ENCODE measurements around the gene CIROP. TPM values are rescaled to one million over a fixed set of nuclear protein-coding genes. Genes with fewer than 3 reads are reported as not detected.

CIROP gene, protein sequence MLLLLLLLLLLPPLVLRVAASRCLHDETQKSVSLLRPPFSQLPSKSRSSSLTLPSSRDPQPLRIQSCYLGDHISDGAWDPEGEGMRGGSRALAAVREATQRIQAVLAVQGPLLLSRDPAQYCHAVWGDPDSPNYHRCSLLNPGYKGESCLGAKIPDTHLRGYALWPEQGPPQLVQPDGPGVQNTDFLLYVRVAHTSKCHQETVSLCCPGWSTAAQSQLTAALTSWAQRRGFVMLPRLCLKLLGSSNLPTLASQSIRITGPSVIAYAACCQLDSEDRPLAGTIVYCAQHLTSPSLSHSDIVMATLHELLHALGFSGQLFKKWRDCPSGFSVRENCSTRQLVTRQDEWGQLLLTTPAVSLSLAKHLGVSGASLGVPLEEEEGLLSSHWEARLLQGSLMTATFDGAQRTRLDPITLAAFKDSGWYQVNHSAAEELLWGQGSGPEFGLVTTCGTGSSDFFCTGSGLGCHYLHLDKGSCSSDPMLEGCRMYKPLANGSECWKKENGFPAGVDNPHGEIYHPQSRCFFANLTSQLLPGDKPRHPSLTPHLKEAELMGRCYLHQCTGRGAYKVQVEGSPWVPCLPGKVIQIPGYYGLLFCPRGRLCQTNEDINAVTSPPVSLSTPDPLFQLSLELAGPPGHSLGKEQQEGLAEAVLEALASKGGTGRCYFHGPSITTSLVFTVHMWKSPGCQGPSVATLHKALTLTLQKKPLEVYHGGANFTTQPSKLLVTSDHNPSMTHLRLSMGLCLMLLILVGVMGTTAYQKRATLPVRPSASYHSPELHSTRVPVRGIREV
- total RNA-seq: not detected in 2 replicates

DNA sequence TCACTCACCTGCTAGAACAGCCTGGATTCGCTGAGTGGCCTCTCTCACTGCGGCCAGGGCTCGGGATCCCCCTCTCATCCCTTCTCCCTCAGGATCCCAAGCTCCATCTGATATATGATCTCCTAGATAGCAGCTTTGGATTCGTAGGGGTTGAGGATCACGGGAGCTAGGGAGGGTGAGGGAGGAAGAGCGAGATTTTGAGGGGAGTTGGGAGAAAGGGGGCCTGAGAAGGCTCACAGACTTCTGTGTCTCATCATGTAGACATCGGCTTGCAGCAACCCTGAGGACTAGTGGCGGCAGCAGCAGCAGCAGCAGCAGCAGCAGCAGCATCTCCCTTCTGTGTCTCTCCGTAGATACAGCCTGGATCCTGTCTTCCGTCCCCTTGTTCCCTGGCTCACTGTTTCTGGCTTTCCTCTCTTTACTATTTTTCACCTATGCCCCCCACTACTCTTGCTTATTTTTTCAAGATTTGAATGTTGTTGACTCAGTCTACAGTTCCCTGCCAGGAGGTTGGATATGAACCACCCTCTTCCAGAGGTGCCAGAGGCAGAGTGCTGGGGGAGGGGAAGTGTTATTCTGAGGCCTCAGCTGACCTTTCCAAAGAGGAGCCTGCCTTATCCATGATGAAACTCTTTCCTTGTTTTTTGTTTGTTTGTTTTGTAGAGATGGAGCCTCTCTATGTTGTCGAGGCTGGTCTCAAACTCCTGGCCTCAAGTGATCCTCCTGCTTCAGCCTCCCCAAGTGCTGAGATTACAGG, at the start of gene CIROP:
CIROP (minus strand) TSS at position 399 of the 757 bp plus-strand sequence; CDS start at position 330, 69 bp downstream.

DNA sequence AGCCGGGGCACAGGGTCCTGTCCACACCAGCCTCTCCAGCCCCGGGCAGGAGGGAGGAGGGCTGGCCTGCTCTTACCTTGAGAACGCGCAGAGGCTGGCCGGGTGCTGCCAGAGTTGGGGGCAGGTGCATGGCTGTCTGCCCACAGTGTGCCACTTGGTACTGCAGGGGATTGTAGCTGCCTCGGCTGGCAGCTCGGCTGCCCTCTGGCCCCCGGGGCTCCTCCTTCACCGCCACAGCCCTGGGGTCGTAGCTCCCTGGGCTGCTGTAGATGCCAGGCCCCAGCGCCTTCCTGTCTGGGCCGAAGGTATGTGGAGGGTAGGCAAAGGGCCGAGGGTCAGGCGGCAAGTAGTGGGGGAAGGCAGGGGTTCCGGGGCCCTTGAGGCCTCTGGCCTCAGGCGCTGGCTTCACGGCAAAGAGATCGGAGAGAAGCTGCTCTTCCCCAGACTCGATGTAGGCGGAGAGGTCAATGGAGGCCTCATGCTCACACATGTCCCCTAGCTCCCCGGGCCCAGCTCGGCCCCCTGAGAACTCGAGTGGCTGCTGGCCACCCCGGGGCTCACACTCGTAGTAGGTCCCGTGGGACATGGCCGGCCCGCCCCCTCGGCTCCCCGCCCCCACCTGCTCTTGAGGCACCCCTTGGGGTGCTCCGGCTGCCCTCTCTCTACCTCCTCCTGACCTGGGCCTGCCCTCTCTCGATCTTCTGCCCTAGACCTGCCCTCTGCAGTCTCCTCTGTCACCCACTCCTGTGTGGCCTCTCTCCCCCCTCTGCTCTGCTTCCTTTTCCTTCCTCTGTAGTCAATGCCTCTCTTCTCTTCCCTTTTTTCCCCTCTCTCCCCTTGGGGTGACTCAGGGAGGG, 13.9 kb upstream of the CIROP start, which contains the start of gene CEBPE:
CEBPE (minus strand) TSS at position 750 of the 857 bp plus-strand sequence; CDS start at position 586, 164 bp downstream.

DNA sequence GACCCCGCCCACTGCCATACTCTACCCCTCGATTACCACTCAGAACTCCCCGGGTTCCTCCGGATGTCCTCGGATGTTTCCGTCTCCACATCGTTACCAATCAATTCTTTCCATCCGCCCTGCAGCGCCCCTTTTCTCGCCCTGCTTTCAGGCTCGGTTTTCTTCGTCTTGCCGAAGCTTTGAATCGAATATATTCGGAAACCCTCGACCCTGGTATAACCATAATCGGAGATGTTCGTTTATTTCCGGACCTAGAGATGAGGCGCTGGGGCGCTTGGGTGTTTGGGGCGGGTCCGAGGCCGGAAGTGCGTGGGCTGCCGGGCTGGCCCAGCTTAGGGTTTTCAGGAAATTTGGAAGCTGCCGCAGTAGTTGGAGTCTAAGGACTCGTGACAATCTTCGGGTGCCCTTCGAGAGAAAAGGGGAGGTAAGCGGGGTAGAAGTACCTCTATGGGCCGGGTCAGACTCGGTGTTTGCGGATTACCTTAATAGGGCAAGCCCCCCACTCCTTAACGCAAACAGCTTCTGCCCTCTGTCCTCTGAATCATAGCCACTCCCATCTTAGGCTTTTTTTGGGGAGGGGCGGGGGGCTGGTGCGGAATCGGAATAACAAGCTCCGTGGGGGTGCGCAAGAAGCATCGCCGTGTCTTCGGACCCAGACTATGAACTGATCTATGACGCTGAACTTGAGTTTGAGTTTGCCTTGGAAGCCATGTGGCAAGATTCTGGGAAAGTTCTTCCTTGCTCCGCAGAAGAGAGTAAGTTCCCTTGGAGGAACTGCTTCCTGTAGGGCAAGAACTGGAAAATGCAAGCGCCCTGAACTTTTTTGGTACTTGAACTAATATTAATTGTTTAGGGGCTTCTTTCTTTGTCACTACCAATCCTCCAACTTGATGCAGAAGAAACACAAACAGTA, 9.3 kb downstream of the CIROP start, which contains the start of gene C14orf119:
C14orf119 (plus strand) TSS at position 310 of the 913 bp plus-strand sequence. CDS start 2,154 bp downstream, outside the sequence.

DNA sequence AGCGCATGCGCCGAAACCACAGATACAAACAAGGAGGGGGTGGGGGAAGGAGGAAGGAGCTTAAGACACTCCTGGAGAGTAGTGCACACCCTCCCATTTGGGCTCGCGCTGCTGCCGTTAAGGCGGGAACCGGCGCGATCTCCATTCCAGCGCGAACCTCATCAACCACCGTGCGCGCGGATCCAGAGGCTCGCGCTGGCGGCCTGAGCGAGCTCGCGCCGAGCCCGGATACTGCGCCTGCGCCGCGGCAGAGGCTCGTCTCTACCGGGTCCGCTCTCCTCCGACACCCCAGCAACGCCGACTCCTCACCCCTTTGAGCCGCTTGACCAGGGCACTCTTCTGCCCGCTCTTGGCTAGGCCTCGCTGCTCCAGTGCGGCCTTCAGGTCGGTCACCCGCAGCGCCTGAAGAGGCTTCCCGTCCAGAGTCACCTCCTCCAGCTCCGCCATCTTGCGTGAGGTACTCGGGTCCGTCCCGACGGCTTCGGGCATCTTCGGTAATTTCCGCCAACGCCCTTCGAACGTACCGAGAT, 10.1 kb downstream of the CIROP start, which contains the start of gene ACIN1:
ACIN1 (minus strand) TSS at position 471 of the 530 bp plus-strand sequence; CDS start at position 447, 24 bp downstream.

DNA sequence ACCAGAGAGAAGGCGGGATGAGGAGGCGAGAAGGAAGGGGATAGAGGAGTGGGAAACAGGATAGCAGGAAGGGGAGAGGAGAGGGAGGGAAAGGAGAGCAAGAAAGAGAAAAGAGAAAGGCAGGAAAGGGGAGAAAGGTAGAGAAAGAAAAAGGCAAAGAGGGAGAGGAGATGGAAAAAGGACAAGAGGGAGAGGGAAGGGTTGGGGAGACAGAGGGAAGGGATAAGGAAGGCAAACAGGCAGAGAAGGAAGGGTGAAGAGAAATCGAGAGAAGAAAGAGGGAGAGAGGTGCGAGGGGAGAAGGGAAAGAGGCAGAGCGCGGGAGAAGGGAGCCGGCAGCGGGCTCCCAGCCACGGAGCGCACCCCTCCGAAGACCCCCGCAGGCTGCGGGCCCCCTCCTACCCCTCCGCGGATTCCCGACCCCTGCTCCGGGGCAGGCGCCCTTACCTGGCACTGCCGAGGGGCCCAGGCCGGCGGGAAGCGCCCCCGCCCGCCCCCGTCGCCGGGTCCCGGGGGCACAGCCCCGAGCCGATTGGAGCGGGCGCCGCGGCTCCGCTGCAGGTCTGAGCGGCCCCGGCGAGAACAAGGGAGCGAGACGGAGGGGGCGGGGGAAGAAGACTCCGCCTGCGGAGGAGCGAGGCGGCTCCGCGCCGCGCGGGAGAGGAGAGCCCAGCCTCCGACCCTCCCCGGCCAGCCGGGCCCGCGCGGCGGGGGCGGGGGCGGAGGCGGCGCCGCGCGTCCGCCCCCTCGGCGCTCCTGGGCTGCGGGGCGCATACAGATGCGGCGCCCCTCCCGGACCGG, 47.6 kb downstream of the CIROP start, which contains the start of gene CDH24:
CDH24 (minus strand) TSS at position 565 of the 801 bp plus-strand sequence. CDS start 1,787 bp downstream, outside the sequence.

Other genes with a start within 250 kb of the CIROP start
- gene LRP10, start 233.2 kb downstream of the CIROP start, total RNA-seq: 83.4 and 117 TPM in 2 replicates
- 0.04 and 0.39 TPM in 2 replicates for gene REM2, start 221.8 kb downstream of the CIROP start, total RNA-seq
- gene RBM23, start 185.8 kb downstream of the CIROP start, total RNA-seq: 37.6 and 47.2 TPM in 2 replicates
- 88.4 and 111 TPM in 2 replicates for gene PRMT5, start 175.6 kb downstream of the CIROP start, total RNA-seq
- gene HAUS4, start 147.9 kb downstream of the CIROP start, total RNA-seq: 93.3 and 103 TPM in 2 replicates
- 144 and 157 TPM in 2 replicates for gene AJUBA, start 122.4 kb downstream of the CIROP start, total RNA-seq
- gene C14orf93, start 94.8 kb downstream of the CIROP start, total RNA-seq: 16.7 and 18.8 TPM in 2 replicates
- 250 and 359 TPM in 2 replicates for gene PSMB5, start 70.1 kb downstream of the CIROP start, total RNA-seq
- not detected in 2 replicates for gene PSMB11, start 62.8 kb downstream of the CIROP start, total RNA-seq
- 6.0 and 8.8 TPM in 2 replicates for gene CDH24, start 47.5 kb downstream of the CIROP start, total RNA-seq
- 57.8 and 63.2 TPM in 2 replicates for gene ACIN1, start 9.9 kb downstream of the CIROP start, total RNA-seq
- gene C14orf119, start 9.5 kb downstream of the CIROP start, total RNA-seq: 53.8 and 57.8 TPM in 2 replicates
- gene CEBPE, start 14.3 kb upstream of the CIROP start, total RNA-seq: not detected in 2 replicates
- gene SLC7A8, start 78.7 kb upstream of the CIROP start, total RNA-seq: 53.1 and 61.2 TPM in 2 replicates
- gene RNF212B, start 132.9 kb upstream of the CIROP start, total RNA-seq: not detected in 2 replicates
- gene HOMEZ, start 181.1 kb upstream of the CIROP start, total RNA-seq: 11.6 and 14.8 TPM in 2 replicates
- gene PPP1R3E, start 197.9 kb upstream of the CIROP start, total RNA-seq: 0.70 and 3.3 TPM in 2 replicates
- gene BCL2L2, start 201.8 kb upstream of the CIROP start, total RNA-seq: 25.4 and 25.6 TPM in 2 replicates
- 34.5 and 56.2 TPM in 2 replicates for gene PABPN1, start 216.5 kb upstream of the CIROP start, total RNA-seq
- 1.4 and 5.9 TPM in 2 replicates for gene SLC22A17, start 247.9 kb upstream of the CIROP start, total RNA-seq

Measured in hair follicular keratinocyte (primary cell).